Breast epithelium (tissue), 3 donors: ENCODE data around the gene GK.
"Not testable (repeated sequence)": the region's sequence is repeated elsewhere in the genome, so short reads cannot be mapped to it uniquely, and the experiment has no call there.

Experiments
- POLR2A ChIP-seq: fragments of 450-650 bp; IDR thresholded peaks from one replicate; pipeline ENCODE4 v1.6.1; 2016; ENCODE audit warnings: antibody characterized with exemption, mild to moderate bottlenecking, moderate library complexity
- POLR2AphosphoS5 ChIP-seq, 3 donors: sonication (generic); formaldehyde crosslinking; IDR thresholded peaks; one replicate each; pipeline ENCODE4 v1.6.1; 2017; ENCODE audit warnings: antibody characterized with exemption in 3 of 3
- TF ChIP-seq, protein P1 (sequence below), 3 donors: fragments of 450-650 bp; IDR thresholded peaks; one replicate each; pipeline ENCODE4 v1.5.1; 2016 to 2017; ENCODE audit warnings: antibody characterized with exemption in 3 of 3, mild to moderate bottlenecking in 3 of 3, moderate library complexity in 3 of 3

DNA sequence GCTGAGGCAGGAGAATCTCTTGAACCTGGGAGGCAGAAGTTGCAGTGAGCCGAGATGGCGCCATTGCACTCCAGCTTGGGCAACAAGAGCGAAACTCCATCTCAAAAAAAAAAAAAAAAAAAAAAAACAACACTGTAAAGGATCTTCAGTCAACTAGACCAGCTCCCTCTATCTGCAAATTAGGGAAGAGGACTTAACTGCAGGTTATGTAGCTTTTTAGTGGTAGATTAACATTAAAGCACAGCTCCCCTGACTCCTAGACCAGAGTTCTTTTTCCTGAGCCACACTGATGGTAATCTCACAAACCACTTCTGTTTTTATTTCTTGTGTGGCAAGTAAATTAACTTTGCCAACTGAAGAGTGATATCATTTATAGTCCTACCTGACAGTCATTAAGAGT lies 18.0 kb downstream of the GK start:
- TF ChIP-seq, protein P1, sequence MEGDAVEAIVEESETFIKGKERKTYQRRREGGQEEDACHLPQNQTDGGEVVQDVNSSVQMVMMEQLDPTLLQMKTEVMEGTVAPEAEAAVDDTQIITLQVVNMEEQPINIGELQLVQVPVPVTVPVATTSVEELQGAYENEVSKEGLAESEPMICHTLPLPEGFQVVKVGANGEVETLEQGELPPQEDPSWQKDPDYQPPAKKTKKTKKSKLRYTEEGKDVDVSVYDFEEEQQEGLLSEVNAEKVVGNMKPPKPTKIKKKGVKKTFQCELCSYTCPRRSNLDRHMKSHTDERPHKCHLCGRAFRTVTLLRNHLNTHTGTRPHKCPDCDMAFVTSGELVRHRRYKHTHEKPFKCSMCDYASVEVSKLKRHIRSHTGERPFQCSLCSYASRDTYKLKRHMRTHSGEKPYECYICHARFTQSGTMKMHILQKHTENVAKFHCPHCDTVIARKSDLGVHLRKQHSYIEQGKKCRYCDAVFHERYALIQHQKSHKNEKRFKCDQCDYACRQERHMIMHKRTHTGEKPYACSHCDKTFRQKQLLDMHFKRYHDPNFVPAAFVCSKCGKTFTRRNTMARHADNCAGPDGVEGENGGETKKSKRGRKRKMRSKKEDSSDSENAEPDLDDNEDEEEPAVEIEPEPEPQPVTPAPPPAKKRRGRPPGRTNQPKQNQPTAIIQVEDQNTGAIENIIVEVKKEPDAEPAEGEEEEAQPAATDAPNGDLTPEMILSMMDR (IDR thresholded peaks at IDR 0.05): not testable (repeated sequence)
- not testable (repeated sequence) for TF ChIP-seq POLR2A; POLR2AphosphoS5 (IDR thresholded peaks at IDR 0.05)
